Endodermal cell (in vitro differentiated cells): ENCODE results near the gene CACNA2D4. TPM values are rescaled to one million over a fixed set of nuclear protein-coding genes. Genes with fewer than 3 reads are reported as not detected.

ENCODE experiments used
- DNase-seq: peaks from one replicate; pipeline ENCODE4 v3.0.0-alpha.2; 2017
- H3K27ac ChIP-seq: 2 replicates; pipeline ENCODE4 v1.5.1; 2013; ENCODE audit warnings: mild to moderate bottlenecking, low read depth, low read length, moderate library complexity
- H3K27me3 ChIP-seq: 2 replicates; pipeline ENCODE4 v1.6.1; 2013; ENCODE audit warnings: mild to moderate bottlenecking, low read length, moderate library complexity; ENCODE audit not compliant: insufficient read depth, control insufficient read depth, poor library complexity, severe bottlenecking
- H3K36me3 ChIP-seq: 2 replicates; pipeline ENCODE4 v1.7.0; 2013; ENCODE audit warnings: mild to moderate bottlenecking, low read length, moderate library complexity; ENCODE audit not compliant: control insufficient read depth, insufficient read depth
- H3K4me1 ChIP-seq: one replicate; pipeline ENCODE4 v1.7.0; 2013; ENCODE audit warnings: low read length; ENCODE audit not compliant: control insufficient read depth, insufficient read depth
- H3K4me3 ChIP-seq: 2 replicates; pipeline ENCODE4 v1.5.1; 2013; ENCODE audit warnings: mild to moderate bottlenecking, low read length, moderate library complexity
- H3K9ac ChIP-seq: 2 replicates; pipeline ENCODE4 v1.6.1; 2013; ENCODE audit warnings: mild to moderate bottlenecking, low read length, moderate library complexity; ENCODE audit not compliant: poor library complexity, severe bottlenecking; ENCODE audit errors: extremely low read depth
- H3K9me3 ChIP-seq: 2 replicates; pipeline ENCODE4 v1.6.1; 2013; ENCODE audit warnings: mild to moderate bottlenecking, low read length, moderate library complexity; ENCODE audit not compliant: control insufficient read depth
- H3K27ac Mint-ChIP-seq: 2 replicates; pipeline ENCODE4 v1.8.0; 2020; ENCODE audit warnings: mixed read lengths
- H3K27me3 Mint-ChIP-seq: 2 replicates; pipeline ENCODE4 v1.8.0; 2021; ENCODE audit warnings: mild to moderate bottlenecking, mixed read lengths; ENCODE audit not compliant: insufficient read depth
- H3K36me3 Mint-ChIP-seq: 2 replicates; pipeline ENCODE4 v1.8.0; 2020; ENCODE audit warnings: low read depth, mixed read lengths
- H3K4me1 Mint-ChIP-seq: 2 replicates; pipeline ENCODE4 v1.8.0; 2020; ENCODE audit warnings: mixed read lengths
- H3K4me3 Mint-ChIP-seq: 2 replicates; pipeline ENCODE4 v1.8.0; 2020; ENCODE audit warnings: mild to moderate bottlenecking, moderate library complexity, mixed read lengths
- H3K9me3 Mint-ChIP-seq: 2 replicates; pipeline ENCODE4 v1.8.0; 2020; ENCODE audit warnings: mild to moderate bottlenecking, mixed read lengths
- CTCF ChIP-seq: fragments of 200-600 bp; sonication (generic); conservative IDR thresholded peaks from 2 replicates; pipeline ENCODE4 v1.5.0; 2021; ENCODE audit warnings: antibody characterized with exemption, mild to moderate bottlenecking
- WGBS, 2 experiments: methylation state at CpG; one replicate each; pipeline versions ENCODE4 v1.1.5 to v1.1.7; 2013; ENCODE audit warnings: missing lambda C conversion rate in 2 of 2, mixed read lengths in 1 of 2; ENCODE audit not compliant: insufficient coverage in 1 of 2, insufficient read length in 1 of 2; 5-methylcytosine and 5-hydroxymethylcytosine counted together
- total RNA-seq, 2 donors: library from RNA; stranded (reverse); fragmentation: NEBNext Ultra II Directional in 1 of 2; extraction: Animal tissue kit (Norgen Biotek cat#: 25700) in 1 of 2; gene quantifications; 2 replicates in 1 of 2; 3 replicates in 1 of 2; pipeline ENCODE4 v1.2.1, GENCODE V29; 2021

Gene CACNA2D4
- total RNA-seq, 2 donors from 2014 or later: 4.3 to 5.7 TPM

- H3K27ac ChIP-seq: no peak overlapping the region
- H3K36me3 ChIP-seq: no peaks in the 10 kb centered on the region
- no peaks in the 10 kb centered on the region for H3K27me3 ChIP-seq
- peak; percentile 27 for DNase-seq
- Mint-ChIP-seq H3K27me3 (no peaks in the 10 kb centered on the region), H3K4me3 (no peak overlapping the region), H3K36me3 (no peaks in the 10 kb centered on the region), H3K9me3 (no peaks in the 10 kb centered on the region), H3K27ac (no peak overlapping the region), H3K4me1 (no peaks in the 10 kb centered on the region)
- no peak overlapping the region for H3K9ac ChIP-seq
- WGBS, 2 experiments: 91 to 92% methylated on average over 9 to 11 of the region's 11 CpGs
- no peaks in the 10 kb centered on the region for H3K9me3 ChIP-seq
- no peak for TF ChIP-seq CTCF
- H3K4me1 ChIP-seq: no peaks in the 10 kb centered on the region
- no peak overlapping the region for H3K4me3 ChIP-seq
These were observed 11.0 kb upstream of the CACNA2D4 start for GRCh38 chr12:1929241-1929984.

GRCh38 chr12:1928439-1929121, 10.1 kb upstream of the CACNA2D4 start:
- Mint-ChIP-seq H3K27ac (no peak overlapping the region), H3K36me3 (no peaks in the 10 kb centered on the region), H3K4me1 (no peaks in the 10 kb centered on the region), H3K27me3 (no peaks in the 10 kb centered on the region), H3K9me3 (no peaks in the 10 kb centered on the region), H3K4me3 (no peak overlapping the region)
- 92 to 93% methylated on average over 20 to 22 of the region's 22 CpGs for WGBS, 2 experiments
- Histone ChIP-seq H3K27ac (no peak overlapping the region), H3K4me3 (no peak overlapping the region), H3K9ac (no peak overlapping the region), H3K9me3 (no peaks in the 10 kb centered on the region), H3K27me3 (no peaks in the 10 kb centered on the region), H3K36me3 (no peaks in the 10 kb centered on the region), H3K4me1 (no peaks in the 10 kb centered on the region)
- DNase-seq: peak; percentile 48
- no peak for TF ChIP-seq CTCF

- H3K4me1 Mint-ChIP-seq: no peaks in the 10 kb centered on the region
- H3K9ac ChIP-seq: no peak overlapping the region
These were observed 9.4 kb upstream of the CACNA2D4 start for GRCh38 chr12:1927751-1928351.

More at GRCh38 chr12:1927751-1928351, 9.4 kb upstream of the CACNA2D4 start:
- 90% methylated on average over 15 of the region's 15 CpGs for WGBS, 2 experiments
- no peak for TF ChIP-seq CTCF
- no peak overlapping the region for H3K4me3 ChIP-seq
- Mint-ChIP-seq H3K9me3 (no peaks in the 10 kb centered on the region), H3K27ac (no peak overlapping the region), H3K27me3 (no peaks in the 10 kb centered on the region), H3K36me3 (no peaks in the 10 kb centered on the region), H3K4me3 (no peak overlapping the region)
- no peaks in the 10 kb centered on the region for H3K27me3 ChIP-seq
- no peak overlapping the region for H3K27ac ChIP-seq
- H3K9me3 ChIP-seq: no peaks in the 10 kb centered on the region
- DNase-seq: peak; percentile 50
- H3K36me3 ChIP-seq: no peaks in the 10 kb centered on the region
- H3K4me1 ChIP-seq: no peaks in the 10 kb centered on the region
